ENCODE data around the gene CCDC80.

Gene CCDC80

GRCh38 chr3:112633757-112634156, 7.2 kb downstream of the CCDC80 start:
- DNase-seq (ENCODE audit: low read depth): no peak

DNA sequence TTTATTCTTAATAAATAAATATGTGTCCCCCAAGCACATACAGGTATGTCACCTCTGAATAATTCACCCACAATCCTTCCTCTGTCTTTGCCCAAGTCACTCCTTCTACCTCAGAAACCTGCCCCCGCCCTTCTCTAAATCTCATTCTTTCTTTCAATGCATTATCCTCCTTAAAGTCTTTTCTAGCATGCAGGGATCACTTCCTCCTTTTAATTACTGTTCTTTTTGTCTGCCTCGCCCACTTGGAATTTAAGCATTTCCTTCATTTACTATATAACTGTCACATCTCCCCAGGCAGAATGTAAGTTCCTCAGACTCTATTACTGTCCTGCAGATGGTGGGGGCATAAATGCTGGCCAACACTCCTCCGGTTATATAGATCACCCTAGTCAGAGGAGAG, 7.8 kb downstream of the CCDC80 start:
- no peak for DNase-seq (ENCODE audit: low read depth)

GRCh38 chr3:112632596-112632995, 8.3 kb downstream of the CCDC80 start:
- no peak for DNase-seq (ENCODE audit: low read depth)

DNA sequence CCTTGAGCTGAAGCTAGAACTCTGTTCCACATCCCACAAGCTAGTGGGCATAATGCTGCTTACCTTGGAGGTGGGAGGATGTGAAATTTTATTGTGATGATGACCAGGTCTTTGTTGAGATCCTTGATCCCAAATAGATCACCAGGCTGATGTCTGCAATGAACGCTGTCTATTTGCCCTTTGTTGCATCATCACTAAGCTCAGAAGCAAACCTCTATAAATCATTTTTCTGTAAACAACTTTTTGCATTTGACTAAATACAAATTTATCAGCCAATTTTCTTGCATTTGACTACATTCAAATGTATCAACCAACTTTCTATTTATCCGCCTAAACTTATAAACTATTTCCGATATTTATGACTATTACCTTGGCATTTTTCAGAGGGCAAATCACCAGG, 9.7 kb downstream of the CCDC80 start:
- DNase-seq (ENCODE audit: low read depth): no peak

DNA sequence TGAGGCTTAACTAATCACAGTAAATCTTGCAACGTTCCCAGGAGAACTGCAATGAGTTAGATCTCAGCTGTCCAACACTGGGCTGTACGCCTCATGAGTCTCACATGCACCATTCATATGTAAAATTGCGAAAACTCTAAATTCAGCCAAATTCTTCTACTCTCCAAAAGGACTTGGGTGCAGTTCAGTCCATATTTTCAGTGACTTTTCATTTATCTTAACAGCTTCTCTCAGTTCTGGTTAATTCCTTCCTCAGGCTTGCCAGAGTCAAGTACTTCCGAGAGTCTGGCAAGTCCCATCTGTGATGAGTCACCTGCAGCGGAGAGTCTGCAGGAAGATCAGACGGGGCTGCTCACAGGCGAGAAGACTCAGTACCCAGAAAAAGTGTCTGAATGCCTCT, 11.5 kb downstream of the CCDC80 start:
- DNase-seq (ENCODE audit: low read depth): no peak

DNA sequence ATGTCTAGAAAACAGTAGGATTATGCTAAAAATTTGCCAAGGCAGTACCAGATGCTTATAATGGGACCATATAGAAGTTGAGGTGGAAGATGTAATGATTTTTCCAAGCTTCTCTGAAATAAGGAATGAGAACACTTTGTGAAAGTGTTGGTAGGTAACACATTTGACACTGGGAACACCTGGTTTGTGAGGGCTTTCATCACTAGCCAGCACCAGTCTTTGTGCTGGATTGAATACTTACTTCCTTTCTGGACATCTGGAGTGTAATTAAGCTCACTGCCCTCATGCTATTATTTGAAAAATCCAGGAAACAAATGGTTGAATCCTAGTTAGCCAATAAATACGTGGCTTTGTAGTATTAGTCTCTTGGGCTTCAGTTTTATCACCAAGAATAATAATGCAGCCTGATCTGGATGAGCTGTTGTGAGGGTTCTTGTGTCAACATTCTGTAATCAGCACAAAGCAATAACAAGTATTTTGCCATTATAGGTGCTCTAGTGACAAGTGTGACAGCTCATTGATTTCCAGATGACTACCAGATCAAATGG, 12.9 kb downstream of the CCDC80 start:
- no peak for DNase-seq (ENCODE audit: low read depth)

DNA sequence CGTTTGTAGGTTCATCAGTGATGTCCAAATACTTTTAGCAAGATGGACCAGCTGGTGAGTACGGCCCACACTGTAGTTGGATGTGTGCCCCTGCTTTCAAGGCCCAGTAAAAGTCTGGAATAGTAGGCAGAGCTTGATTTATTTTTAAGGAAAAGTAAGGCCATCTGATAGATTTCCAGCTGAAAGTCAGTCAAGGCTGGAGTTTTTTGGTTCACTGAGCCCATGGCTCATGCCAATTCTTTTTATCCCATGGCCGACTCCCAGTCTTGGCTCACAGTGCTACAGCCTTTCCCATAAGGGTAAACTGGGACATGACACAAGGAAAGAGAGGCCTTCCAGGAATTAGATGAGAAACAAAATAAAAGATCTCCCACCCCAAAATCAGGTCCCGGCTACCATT, 13.5 kb downstream of the CCDC80 start:
- no peak for DNase-seq (ENCODE audit: low read depth)

GRCh38 chr3:112623717-112624116, 17.2 kb downstream of the CCDC80 start:
- DNase-seq (ENCODE audit: low read depth): no peak

GRCh38 chr3:112623213-112623612, 17.7 kb downstream of the CCDC80 start:
- DNase-seq (ENCODE audit: low read depth): no peak

- no peak for DNase-seq (ENCODE audit: low read depth)
Measured at GRCh38 chr3:112619295-112619694, 21.6 kb downstream of the CCDC80 start.

DNA sequence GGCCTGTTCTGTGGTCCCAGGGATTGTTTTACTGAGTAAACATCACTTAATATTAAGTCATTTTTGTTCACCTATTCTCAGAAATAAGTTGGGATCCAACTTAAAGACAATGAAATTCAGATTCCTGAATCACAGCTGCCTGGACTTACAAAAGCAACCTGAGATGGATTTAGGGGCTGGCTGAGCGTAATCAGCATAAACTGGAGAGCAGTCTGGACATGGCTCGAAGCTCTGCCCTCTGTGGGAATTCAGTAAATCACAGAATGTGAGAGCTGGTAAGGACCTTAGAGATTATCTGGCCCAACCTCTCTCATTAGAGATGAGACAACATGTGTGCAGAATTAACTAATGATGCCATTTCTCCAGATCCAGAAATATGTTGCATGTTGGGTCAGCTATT, 23.7 kb downstream of the CCDC80 start:
- DNase-seq (ENCODE audit: low read depth): no peak

DNA sequence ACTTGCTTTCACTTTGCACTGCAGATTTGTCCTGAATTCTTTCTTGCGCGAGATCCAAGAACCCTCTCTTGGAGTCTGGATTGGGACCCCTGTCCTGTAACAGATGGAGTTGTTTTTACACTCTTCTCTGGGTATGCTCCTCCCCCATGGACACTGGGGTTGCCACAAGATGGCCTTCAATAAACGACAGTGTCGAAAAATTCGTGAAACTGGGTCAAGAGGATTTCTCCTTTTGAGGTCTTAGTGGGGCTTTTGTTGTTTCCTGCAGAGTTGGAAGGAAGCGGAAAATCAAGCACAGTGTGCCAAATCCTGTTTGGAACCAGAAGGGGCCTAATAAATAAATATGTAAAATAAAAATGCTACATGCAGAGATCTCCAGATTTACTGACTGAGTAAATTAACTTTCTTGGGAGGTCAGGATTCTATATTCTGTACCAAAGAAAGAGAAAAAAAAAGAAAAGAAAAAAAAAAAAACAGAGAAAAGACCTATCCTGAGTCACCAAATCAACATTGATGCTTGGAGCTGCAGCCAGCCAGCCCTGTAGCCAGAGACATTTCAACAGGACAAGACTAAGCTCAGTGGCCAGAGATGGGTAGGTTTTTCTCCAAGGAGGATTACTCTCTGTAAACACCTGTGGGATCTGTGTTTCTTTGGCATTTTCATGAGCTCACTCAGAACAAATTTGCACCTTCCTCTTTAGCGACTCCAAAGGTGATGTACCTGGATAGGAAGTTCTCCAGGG, 24.8 kb downstream of the CCDC80 start:
- no peak for DNase-seq (ENCODE audit: low read depth)

DNA sequence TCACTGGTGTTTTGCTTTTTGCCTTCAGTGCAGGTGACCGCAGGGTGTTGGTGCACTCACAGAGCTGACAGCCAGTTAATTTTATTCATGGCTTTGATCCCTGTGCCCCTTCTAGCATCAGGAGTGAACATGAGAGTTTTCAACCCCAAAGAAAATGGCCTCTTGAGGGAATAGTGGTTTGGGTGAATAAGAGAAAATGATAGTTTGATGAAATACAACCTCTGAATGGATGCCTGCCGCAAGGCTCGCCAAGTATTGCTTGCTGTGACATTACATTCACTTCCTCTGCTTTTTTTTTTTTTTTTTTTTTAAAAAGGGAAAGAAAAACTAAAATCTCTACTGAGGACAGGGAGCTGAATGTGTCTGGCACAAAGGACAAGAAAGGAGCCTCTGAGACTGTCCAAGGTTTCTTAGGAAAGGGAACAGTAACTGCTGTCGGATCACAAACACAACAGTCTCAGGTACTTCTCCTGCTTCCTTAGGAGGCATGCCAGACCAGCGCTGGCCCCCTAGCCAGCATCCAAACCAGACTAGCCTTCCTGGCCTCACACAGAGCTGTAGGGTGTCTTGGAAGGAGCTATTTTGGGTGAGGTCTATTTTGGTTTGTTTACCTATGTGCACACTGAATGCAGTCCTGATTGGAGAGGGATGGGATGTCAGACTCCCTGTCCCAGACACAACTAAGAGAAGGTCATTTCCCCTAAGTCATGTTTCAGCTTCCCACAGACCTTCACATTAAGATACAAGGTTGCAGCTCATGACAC, 29.0 kb downstream of the CCDC80 start:
- DNase-seq (ENCODE audit: low read depth): no peak

- no peak for DNase-seq (ENCODE audit: low read depth)
Measured at GRCh38 chr3:112610121-112610520, 30.8 kb downstream of the CCDC80 start.

GRCh38 chr3:112607863-112608262, 33.1 kb downstream of the CCDC80 start:
- DNase-seq (ENCODE audit: low read depth): no peak

DNA sequence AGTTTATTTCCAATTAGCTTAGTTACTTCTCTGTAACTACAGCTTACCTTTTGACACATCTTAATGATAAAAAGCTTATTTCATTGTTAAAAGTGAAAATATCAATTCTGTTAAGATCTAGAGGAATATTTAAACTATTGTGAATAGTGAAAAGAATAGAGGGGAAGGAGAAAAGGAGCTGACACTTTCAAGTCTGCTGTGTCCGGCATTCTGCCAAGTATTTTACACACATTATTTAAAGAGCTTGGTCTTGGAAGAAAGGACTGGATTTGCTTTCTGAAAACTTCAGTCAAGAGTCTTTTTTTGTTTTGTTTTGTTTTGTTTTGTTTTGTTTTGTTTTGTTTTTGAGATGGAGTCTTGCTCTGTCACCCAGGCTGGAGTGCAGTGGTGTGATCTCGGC, 34.8 kb downstream of the CCDC80 start:
- no peak for DNase-seq (ENCODE audit: low read depth)

DNA sequence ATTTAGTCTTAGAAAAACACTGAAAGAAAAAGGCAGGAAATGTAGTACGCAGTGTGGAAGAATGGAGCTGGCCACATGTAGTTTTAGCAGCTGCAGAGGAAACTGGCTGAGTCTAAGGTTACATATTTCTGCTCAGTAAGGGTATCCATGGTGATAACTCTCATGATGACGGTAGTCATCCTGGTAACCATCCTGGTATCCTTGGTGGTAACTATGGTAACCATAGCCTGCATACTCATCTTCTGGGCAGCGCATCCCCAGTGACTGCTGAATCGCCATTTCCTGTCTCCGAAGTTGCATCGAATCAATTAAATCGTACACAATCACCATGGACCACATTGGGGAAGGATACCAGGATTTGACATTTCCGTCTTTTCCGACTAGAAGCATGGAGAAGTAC, 35.7 kb downstream of the CCDC80 start:
- no peak for DNase-seq (ENCODE audit: low read depth)

DNA sequence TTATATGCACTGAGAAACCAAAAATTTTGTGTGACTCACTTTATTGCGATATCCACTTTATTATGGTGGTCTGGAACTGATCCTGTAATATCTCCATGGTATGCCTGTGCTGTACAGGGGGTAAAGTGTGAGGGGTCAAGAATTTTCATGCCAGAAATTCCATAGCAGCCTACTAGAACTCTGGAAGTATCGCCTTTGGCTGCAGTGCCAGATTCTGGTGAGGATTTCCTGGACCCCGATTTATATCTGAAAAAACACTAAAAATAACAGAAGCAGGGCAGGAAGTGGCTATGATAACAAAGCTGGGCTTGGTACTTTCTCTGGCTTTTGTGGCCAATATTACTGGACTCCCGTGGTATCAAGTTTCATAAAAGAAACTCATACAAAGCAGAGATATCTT, 36.4 kb downstream of the CCDC80 start:
- DNase-seq (ENCODE audit: low read depth): no peak

- no peak for DNase-seq (ENCODE audit: low read depth)
Measured at GRCh38 chr3:112602217-112602838, 38.6 kb downstream of the CCDC80 start.

DNA sequence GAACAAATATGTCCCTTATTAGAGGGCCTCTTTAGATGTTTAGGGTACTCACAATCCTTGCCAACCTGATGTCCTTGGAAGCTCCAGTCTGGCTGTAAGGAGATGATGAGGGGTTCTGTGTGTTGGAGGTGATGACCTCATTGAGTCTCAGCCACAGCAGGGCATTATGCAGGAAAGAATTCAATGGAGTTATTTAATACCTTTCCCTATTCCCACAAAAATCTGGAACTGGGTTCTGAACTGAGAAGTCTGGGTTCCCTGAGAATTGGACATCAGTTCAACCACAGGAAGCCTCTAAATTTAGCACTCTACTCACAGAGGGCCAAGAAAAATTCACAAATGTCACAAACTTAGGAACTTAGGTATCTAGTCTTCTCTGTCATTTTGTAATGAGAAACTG, 42.2 kb downstream of the CCDC80 start:
- DNase-seq (ENCODE audit: low read depth): no peak

DNA sequence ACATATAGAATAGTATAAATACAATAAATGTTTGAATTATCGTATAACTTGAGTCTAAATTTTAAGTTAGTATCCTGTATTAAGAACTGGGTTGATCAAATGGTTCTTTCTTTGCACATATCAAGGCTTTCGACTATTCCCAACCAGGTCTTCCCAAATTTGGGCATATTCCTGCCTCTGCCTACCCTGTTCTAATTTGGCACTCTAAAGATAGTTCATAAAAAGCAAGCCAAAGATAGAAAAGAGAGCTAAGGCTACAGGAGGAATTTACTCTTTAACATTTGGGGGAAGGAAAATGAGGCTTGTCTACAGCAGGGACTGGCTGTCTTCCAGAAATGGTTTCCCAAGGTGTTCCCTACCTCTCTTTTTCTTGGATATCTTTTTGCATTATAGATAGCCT, 43.0 kb downstream of the CCDC80 start:
- DNase-seq (ENCODE audit: low read depth): no peak

DNA sequence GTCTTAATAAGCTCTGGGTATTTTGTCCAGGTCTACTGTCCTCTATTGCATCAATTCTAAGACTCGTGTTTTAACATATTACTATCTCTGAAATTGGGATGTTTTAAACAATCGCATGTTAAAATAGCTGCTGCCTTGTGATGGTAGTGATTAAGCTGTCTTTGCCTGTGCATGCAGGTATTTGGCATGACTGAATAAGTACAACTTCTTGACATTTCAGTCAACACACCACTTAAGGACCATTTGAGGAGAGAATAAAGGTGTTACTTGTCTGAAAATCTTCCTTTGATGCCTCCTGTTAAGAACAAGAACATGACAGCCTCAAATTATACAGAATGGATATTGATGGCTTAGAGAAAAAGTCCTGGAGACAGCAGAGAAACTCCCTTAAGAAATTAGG, 46.1 kb downstream of the CCDC80 start:
- DNase-seq (ENCODE audit: low read depth): no peak

DNA sequence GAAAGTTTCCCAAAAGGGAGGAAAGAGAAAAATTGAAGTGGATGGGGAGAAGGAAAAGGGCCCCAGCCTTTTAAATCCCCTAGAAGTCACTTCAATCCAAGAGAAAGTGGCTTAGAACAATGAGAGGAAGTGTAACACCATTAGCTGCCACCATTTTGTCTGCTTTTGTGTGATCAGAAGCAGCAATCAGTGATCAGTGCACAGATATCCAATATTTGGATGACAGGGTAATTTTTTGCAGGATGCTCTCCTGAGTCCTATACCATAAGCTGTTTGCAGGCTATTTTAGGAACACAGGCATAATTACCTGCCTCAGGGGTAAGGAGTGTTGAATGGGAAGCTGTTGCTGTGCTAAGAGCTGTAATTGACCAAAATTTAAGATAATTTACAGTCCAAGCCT, 47.7 kb downstream of the CCDC80 start:
- no peak for DNase-seq (ENCODE audit: low read depth)
